GM18526 (cell line): ENCODE data around the gene DMKN.
A peak's percentile ranks its signal among the peaks of the same experiment; 100 is the strongest.

Source experiments
- POLR2A ChIP-seq: IDR thresholded peaks from 3 replicates; pipeline ENCODE4 v1.6.1; 2011; ENCODE audit not compliant: insufficient read length; ENCODE audit errors: extremely low read depth

Gene DMKN

GRCh38 chr19:35474104-35474503, 39.3 kb downstream of the DMKN start:
- no peak for TF ChIP-seq POLR2A

GRCh38 chr19:35471946-35472345, 41.5 kb downstream of the DMKN start:
- no peak for TF ChIP-seq POLR2A

- no peak for TF ChIP-seq POLR2A
Observed at GRCh38 chr19:35470128-35470527, 43.3 kb downstream of the DMKN start.

DNA sequence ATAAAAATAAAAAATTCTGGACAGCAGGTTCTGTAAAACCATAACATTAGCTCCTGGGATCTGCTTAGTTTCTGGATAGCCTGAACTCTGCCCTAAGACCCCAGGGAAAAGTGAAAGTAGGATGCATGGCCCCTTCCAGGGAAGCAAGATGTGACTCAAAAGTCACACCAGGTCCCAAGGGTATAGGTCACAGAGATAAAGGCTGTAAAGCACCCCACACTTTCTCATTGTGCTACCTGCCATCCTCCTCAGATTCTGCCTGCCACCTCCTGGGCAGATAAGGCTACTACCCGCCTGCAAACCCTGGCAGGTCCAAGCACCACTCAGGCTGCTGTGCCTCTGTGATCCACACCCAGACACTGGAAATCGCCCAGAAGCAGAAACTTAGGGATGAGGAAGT, 44.8 kb downstream of the DMKN start:
- TF ChIP-seq POLR2A, result no peak

DNA sequence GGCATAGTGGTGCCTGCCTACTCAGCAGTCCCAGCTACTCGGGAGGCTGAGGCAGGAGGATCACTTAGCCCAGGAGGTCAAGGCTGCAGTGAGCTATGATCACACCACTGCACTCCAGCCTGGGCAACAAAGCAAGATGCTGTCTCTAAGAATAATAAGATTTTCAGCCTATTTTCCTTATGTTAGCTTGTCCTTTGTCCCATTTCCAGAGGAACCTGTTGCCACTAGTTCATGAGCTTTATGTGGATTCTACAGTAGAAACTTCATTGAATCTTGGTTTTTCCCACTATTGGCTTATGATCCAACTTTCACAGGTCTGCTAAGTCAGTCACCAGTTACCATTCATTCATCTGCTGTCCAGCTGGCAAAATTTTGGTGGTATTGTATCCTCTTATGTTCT, 47.2 kb downstream of the DMKN start:
- no peak for TF ChIP-seq POLR2A

- no peak for TF ChIP-seq POLR2A
Observed at GRCh38 chr19:35462476-35462953, 50.9 kb downstream of the DMKN start.

GRCh38 chr19:35461060-35461459, 52.4 kb downstream of the DMKN start:
- no peak for TF ChIP-seq POLR2A

- TF ChIP-seq POLR2A, result no peak
Observed at GRCh38 chr19:35460608-35461007, 52.8 kb downstream of the DMKN start.

DNA sequence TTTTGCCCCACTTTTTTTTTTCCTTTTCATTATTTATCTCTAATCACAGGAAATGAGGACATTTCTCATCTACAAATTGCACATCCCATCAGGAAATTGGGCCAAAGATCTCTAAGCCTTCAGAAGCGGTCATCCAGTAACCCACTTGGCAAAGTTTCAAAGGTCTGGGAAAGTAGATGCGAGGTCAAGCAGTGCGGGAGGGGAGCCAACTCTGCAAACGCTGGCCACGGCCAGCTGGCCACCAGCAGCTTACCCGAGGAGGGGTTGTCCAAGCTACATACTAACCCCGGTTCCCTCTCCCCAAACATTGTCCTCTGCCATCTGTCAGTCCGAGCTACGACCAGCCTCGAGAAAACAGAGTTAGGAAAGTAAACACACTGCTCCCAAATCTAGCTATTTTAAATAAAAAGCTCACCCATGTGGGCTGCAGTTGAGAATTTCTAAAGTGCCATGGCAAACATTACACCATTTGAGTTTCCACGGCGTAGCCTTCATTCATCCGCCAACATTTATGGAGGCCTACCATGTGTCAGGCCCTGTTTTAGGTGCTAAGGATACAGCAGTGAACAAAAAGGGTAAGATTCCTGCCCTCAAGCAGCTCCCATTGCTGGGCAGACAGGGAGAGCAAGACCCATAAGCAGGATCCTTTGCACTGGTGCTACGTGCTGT, 53.9 kb downstream of the DMKN start:
- no peak for TF ChIP-seq POLR2A

DNA sequence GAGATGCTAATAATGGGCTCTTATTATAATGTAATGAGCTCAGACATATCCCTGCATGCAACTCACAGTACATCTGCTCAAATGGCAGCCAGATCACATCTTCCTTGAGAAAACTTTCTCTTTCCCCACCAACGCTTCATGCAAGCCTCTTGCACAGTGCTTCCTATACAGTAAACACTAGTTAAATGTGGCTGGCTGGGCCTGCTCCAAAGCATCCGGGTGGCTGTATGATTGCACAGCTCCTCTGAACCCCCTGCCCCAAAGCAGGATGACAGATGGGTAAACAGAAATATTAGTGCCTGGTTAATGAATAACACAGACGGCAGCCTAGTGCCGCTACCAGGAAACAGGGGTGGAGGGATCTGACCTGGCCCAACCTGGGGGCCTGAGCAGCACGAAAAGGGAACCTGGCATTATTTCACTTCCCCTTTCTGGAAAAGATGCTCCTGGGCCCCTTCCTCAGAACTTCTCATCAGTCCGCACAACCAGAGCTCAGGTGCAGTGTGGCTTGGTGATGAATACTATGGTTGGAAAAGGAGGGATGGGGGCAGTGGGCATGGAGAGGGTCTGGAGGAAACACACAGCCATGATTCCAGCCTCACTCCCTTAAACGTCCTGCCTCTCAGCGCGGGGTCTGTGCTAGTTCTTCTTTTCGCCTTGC, 54.6 kb downstream of the DMKN start:
- TF ChIP-seq POLR2A, result peak; percentile 18

GRCh38 chr19:35458192-35458591, 55.3 kb downstream of the DMKN start:
- no peak for TF ChIP-seq POLR2A

GRCh38 chr19:35457173-35457572, 56.3 kb downstream of the DMKN start:
- TF ChIP-seq POLR2A, result no peak

GRCh38 chr19:35455616-35456201, 57.7 kb downstream of the DMKN start:
- TF ChIP-seq POLR2A, result no peak

DNA sequence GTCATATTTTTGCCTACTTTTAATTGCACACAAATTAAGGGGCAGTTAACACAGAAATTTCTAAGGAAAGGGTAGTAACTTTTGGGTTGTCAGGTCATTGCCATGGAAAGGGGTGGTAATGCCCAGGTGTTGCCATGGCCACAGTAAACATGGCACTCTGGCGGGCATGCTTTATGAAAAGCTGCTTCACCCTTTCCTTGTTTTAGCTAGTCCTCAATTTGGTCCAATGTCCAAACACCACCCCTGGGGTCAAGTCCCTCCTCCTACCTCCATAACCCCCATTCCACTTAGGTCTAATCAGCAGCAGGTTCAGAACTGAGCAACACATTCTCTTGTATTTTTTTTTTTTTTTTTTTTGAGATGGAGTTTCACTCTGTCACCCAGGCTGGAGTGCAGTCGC, 58.8 kb downstream of the DMKN start:
- no peak for TF ChIP-seq POLR2A

GRCh38 chr19:35451338-35452096, 61.9 kb downstream of the DMKN start:
- no peak for TF ChIP-seq POLR2A
